Liver (tissue), 3 donors: Measurements from ENCODE around the gene RASL10B.

Experiments
- EGR1 ChIP-seq, 2 donors: IDR thresholded peaks; 2 replicates each; pipeline ENCODE4 v1.6.1; 2016 to 2018; ENCODE audit warnings: antibody characterized with exemption in 2 of 2, low read depth in 2 of 2
- GABPA ChIP-seq, 2 donors: IDR thresholded peaks in 1 of 2; conservative IDR thresholded peaks in 1 of 2; 2 replicates each; pipeline ENCODE4 v1.6.1; 2016; ENCODE audit warnings: antibody characterized with exemption in 2 of 2, mild to moderate bottlenecking in 1 of 2, moderate library complexity in 1 of 2
- RAD21 ChIP-seq, 2 donors: IDR thresholded peaks; 2 replicates each; pipeline ENCODE4 v1.6.1; 2016; ENCODE audit warnings: antibody characterized with exemption in 2 of 2, mild to moderate bottlenecking in 2 of 2
- REST ChIP-seq: IDR thresholded peaks from 2 replicates; pipeline ENCODE4 v1.6.1; 2016; ENCODE audit warnings: antibody characterized with exemption, mild to moderate bottlenecking
- SP1 ChIP-seq: IDR thresholded peaks from 2 replicates; pipeline ENCODE4 v1.6.1; 2018; ENCODE audit warnings: antibody characterized with exemption, mild to moderate bottlenecking
- YY1 ChIP-seq: IDR thresholded peaks from 2 replicates; pipeline ENCODE4 v1.6.1; 2016; ENCODE audit warnings: antibody characterized with exemption, mild to moderate bottlenecking
- TF ChIP-seq, protein P1 (sequence below): fragments of 150-350 bp; IDR thresholded peaks from 2 replicates; pipeline ENCODE4 v1.5.1; 2017; ENCODE audit warnings: improper control_type of control experiment, low read depth, low read length; ENCODE audit not compliant: missing input control
- TF ChIP-seq, protein P2 (sequence below): IDR thresholded peaks from 2 replicates; pipeline ENCODE4 v1.6.1; 2016; ENCODE audit warnings: antibody characterized with exemption
- TF ChIP-seq, protein P3 (sequence below): IDR thresholded peaks from 2 replicates; pipeline ENCODE4 v1.6.1; 2016; ENCODE audit warnings: antibody characterized with exemption
- donor health status: healthy.
- donor health status: healthy.

DNA sequence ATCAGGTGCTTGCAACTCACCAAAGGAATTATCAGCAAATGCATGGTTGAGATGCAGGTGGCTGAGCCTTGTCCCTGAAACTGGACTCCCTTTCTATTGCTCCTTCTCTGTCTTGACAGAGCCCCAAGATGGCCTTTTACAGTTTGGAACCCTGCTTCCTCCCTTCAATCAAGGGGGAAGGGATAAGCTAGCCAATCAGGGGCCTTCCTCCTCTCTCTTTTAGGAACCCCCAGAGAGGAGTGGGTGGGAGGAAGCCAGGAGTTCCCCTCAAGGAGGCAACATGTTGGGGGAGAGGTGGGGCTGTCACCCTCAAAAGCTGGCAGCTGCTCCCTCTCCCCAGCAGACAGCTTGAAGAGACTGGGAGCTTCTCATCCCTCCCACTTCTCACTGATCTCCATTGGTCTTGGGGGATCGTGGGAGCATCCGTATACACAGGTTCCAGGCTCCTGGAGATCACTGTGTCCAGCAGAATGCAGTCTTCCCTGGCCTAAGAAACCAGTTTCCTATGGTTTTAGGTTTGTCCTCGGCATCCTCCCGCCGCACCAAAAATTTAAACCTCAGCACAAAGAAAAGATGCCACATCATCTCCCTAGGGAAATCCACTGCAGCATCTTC lies 7.2 kb downstream of the RASL10B start:
- TF ChIP-seq, protein P1, sequence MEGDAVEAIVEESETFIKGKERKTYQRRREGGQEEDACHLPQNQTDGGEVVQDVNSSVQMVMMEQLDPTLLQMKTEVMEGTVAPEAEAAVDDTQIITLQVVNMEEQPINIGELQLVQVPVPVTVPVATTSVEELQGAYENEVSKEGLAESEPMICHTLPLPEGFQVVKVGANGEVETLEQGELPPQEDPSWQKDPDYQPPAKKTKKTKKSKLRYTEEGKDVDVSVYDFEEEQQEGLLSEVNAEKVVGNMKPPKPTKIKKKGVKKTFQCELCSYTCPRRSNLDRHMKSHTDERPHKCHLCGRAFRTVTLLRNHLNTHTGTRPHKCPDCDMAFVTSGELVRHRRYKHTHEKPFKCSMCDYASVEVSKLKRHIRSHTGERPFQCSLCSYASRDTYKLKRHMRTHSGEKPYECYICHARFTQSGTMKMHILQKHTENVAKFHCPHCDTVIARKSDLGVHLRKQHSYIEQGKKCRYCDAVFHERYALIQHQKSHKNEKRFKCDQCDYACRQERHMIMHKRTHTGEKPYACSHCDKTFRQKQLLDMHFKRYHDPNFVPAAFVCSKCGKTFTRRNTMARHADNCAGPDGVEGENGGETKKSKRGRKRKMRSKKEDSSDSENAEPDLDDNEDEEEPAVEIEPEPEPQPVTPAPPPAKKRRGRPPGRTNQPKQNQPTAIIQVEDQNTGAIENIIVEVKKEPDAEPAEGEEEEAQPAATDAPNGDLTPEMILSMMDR, result no peak
- TF ChIP-seq, protein P2, sequence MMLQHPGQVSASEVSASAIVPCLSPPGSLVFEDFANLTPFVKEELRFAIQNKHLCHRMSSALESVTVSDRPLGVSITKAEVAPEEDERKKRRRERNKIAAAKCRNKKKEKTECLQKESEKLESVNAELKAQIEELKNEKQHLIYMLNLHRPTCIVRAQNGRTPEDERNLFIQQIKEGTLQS, result no peak
- TF ChIP-seq EGR1 (IDR thresholded peaks at IDR 0.05; ENCODE audit: low read depth in 2 of 2) (no peak), SP1 (no peak), RAD21 (IDR thresholded peaks at IDR 0.05) (no peak), REST (no peak), GABPA (IDR thresholded peaks at IDR 0.05 in 1 of 2, conservative IDR thresholded peaks at IDR 0.05 in 1 of 2) (no peak), YY1 (no peak)
- TF ChIP-seq, protein P3, sequence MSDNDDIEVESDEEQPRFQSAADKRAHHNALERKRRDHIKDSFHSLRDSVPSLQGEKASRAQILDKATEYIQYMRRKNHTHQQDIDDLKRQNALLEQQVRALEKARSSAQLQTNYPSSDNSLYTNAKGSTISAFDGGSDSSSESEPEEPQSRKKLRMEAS, result no peak
